ENCODE data around the gene SLCO2A1.

GRCh38 chr3:134014270-134014669 is 15.5 kb downstream of the SLCO2A1 start:
- TF ChIP-seq CTCF (IDR thresholded peaks at IDR 0.05) = no peak
- TF ChIP-seq POLR2A (IDR thresholded peaks at IDR 0.05) = no peak

All from Peyer's patch (tissue), 4 donors.